HG02884 (cell line): ENCODE data around the gene AKT3.
A peak's percentile ranks its signal among the peaks of the same experiment; 100 is the strongest.
"Not testable (repeated sequence)": the region's sequence is repeated elsewhere in the genome, so short reads cannot be mapped to it uniquely, and the experiment has no call there.

Experiments
- ATAC-seq: cut with Tn5 transposase; IDR thresholded peaks from one replicate; pipeline ENCODE4 v1.9.1; 2021; ENCODE audit warnings: mild to moderate bottlenecking, moderate library complexity; ENCODE audit not compliant: unreplicated experiment

AKT3 gene

DNA sequence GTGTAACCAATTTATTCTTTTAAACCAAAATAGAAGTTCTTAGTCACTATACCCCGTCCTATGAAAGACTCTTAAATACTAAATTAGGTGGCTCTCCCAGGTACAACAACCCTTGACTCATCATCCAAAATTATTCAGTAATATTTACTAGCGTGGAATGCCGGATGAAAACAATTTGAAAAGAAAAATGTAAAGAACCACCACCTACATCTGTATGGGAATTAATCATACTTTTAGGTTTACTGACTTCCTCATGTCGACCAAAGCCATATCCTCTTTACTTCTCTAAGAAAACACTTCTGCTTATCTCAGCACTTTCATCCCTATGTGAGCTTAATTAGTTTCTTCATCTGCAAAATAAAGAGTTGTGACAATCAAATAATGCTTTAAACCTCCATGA, 139.6 kb downstream of the AKT3 start:
- ATAC-seq = no peak

DNA sequence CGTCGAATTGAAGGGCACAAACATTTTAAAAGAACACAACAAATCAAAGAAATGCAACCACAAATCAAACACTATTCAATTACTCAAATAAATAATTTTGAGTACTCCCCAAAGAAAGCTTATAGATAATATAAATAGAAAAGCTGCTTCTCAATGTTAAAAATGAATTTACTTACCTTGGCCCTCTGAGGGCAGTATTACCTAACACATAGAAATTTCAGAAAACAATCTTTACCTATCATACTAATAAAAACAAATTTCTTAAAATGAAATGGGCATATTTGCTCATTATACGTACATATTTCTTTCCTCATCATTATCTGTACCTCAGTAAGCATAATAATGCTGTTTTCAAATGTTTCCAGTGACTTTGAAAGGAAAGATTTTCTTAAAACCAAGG, 141.8 kb downstream of the AKT3 start:
- no peak for ATAC-seq

- ATAC-seq = no peak
Measured at GRCh38 chr1:243706563-243706962, 143.5 kb downstream of the AKT3 start.

GRCh38 chr1:243705585-243705984, 144.5 kb downstream of the AKT3 start:
- no peak for ATAC-seq

DNA sequence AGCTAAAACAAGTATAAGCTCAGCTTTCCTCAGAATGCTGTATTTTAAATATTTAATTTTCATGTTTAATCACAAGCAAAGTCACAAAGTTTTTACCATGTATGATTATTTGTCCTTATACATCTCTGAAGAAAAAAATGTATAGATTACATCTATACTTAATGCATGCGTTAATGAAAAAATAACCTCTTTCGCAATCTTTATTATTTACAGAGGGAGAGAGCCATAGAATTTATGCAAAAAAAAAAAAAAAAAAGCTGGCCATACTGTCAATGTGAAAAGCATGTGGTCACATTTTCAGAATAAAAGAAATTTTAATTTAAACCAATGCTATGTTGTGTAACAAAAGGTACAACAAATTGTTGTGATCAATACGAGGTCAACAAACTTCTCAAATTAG, 148.2 kb downstream of the AKT3 start:
- no peak for ATAC-seq

- no peak for ATAC-seq
Measured at GRCh38 chr1:243693800-243694199, 156.2 kb downstream of the AKT3 start.

DNA sequence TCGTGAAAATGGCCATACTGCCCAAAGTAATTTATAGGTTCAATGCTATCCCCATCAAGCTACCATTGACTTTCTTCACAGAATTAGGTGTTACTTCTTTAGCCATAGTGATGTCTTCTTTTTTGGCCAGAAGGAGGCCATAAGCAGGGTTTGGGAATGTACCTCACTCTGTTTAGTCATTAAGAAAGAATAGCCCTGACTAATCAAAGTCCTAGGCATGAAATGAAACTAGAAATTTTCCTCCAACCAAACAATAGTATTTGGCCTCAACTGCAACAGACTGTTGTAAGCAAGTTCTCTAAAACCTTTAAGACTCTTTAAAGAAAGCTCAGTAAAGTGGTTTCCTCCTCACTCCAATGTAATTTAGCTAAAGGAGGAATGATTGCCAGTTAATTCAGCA, 163.9 kb downstream of the AKT3 start:
- peak; percentile 68 for ATAC-seq

DNA sequence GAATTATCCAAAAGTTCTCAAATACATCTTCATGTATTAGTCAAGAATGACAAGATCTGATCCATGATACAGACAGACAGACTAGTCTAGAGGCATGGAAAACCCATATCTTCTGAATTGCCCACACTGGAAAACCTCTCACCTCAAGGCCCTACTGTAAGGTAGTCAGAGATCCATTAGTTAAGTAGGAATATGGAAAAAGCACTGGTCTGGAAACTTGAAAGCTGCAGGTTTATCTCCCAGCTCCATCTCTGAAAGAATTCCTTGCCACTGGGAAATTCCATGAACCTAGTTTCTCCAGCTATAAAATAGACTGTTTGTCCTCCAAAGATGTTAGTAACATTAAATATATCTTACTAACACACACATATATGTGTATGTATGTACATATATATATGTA, 169.2 kb downstream of the AKT3 start:
- ATAC-seq = no peak

- ATAC-seq = no peak
Measured at GRCh38 chr1:243672539-243673074, 177.4 kb downstream of the AKT3 start.

GRCh38 chr1:243667591-243667990, 182.5 kb downstream of the AKT3 start:
- no peak for ATAC-seq

GRCh38 chr1:243667133-243667532, 182.9 kb downstream of the AKT3 start:
- ATAC-seq = no peak

GRCh38 chr1:243663651-243664050, 186.4 kb downstream of the AKT3 start:
- no peak for ATAC-seq

DNA sequence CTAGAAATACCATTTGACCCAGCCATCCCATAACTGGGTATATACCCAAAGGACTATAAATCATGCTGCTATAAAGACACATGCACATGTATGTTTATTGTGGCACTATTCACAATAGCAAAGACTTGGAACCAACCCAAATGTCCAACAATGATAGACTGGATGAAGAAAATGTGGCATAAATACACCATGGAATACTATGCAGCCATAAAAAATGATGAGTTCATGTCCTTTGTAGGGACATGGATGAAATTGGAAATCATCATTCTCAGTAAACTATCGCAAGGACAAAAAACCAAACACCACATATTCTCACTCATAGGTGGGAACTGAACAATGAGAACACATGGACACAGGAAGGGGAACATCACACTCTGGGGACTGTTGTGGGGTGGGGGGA, 187.9 kb downstream of the AKT3 start:
- ATAC-seq = not testable (repeated sequence)

- no peak for ATAC-seq
Measured at GRCh38 chr1:243658594-243659105, 191.4 kb downstream of the AKT3 start.

DNA sequence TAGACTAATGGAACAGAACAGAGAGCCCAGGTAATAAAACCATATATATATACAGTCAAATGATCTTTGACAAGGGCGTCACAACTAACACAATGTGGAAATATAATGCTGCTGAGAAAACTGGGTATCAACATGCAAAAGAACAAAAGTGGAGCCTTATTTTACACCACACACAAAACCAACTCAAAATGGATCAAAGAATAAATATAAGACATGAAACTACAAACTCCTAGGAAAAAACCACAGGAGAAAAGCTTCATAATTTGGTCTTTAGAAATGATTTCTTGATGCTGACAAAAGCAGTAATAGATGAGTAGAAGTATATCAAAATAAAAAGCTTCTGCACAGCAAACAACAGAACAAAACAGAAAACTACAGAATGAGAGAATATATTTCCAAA, 192.2 kb downstream of the AKT3 start:
- no peak for ATAC-seq

DNA sequence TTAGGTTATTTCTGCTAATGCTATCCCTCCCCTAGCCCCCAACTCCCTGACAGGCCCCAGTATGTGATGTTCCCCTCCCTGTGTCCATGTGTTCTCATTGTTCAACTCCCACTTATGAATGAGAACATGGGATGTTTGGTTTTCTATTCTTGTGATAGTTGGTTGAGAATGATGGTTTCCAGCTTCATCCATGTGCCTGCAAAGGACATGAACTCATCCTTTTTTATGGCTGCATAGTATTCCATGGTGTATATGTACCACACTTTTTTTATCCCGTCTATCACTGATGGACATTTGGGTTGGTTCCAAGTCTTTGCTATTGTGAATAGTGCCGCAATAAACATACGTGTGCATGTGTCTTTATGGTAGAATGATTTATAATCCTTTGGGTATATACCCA, 200.5 kb downstream of the AKT3 start:
- ATAC-seq = not testable (repeated sequence)

- no peak for ATAC-seq
Measured at GRCh38 chr1:243646841-243647240, 203.2 kb downstream of the AKT3 start.

DNA sequence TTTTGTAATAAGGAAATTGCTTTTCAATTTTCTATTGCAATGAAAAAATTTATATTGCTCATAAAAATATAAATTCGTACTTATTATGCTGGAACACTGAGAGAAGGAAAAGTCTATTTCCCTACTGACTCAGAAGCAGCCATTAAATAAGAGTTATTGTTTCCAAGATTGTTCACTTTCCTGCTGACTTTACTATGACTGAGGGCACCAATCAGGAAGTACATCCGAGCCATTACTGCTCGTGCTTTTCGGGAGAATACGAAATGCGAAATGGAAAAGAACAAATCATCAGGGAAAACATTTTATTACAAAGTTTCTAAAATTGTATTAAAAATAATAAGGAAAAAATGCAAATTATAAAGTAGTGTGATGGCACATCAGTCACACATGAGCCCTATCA, 204.8 kb downstream of the AKT3 start:
- no peak for ATAC-seq

- ATAC-seq = no peak
Measured at GRCh38 chr1:243642936-243643335, 207.1 kb downstream of the AKT3 start.

GRCh38 chr1:243639027-243639658, 210.9 kb downstream of the AKT3 start:
- no peak for ATAC-seq

GRCh38 chr1:243638186-243638585, 211.9 kb downstream of the AKT3 start:
- ATAC-seq = no peak

DNA sequence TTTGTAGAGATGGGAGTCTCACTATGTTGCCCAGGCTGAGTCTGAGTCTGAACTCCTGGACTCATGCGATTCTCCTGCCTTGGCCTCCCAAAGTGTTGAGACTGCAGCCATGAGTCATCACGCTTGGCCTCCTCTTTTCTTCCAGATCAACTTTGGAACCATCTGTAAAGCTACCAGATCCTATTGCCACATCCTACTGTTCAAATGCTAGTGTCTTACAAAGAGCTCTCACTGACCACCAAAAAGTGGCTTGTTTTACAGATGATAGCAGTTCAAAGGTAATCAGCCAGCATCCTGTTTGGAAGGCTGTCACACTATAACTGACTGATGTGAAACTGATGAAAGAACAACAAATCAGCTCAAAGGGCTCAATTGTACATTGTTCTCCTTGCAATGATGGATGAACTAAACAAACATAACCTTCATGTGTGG, 221.6 kb downstream of the AKT3 start:
- ATAC-seq = no peak

- no peak for ATAC-seq
Measured at GRCh38 chr1:243623841-243624240, 226.2 kb downstream of the AKT3 start.
